ENCODE measurements around the gene S100A5.
A peak's percentile ranks its signal among the peaks of the same experiment; 100 is the strongest.

Gene S100A5

GRCh38 chr1:153509729-153510354 lies 30.9 kb downstream of the S100A5 start:
- H3K27ac ChIP-seq, result no peak overlapping the region
- TF ChIP-seq, protein P1, sequence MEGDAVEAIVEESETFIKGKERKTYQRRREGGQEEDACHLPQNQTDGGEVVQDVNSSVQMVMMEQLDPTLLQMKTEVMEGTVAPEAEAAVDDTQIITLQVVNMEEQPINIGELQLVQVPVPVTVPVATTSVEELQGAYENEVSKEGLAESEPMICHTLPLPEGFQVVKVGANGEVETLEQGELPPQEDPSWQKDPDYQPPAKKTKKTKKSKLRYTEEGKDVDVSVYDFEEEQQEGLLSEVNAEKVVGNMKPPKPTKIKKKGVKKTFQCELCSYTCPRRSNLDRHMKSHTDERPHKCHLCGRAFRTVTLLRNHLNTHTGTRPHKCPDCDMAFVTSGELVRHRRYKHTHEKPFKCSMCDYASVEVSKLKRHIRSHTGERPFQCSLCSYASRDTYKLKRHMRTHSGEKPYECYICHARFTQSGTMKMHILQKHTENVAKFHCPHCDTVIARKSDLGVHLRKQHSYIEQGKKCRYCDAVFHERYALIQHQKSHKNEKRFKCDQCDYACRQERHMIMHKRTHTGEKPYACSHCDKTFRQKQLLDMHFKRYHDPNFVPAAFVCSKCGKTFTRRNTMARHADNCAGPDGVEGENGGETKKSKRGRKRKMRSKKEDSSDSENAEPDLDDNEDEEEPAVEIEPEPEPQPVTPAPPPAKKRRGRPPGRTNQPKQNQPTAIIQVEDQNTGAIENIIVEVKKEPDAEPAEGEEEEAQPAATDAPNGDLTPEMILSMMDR (conservative IDR thresholded peaks at IDR 0.05), result peak; percentile 73

DNA sequence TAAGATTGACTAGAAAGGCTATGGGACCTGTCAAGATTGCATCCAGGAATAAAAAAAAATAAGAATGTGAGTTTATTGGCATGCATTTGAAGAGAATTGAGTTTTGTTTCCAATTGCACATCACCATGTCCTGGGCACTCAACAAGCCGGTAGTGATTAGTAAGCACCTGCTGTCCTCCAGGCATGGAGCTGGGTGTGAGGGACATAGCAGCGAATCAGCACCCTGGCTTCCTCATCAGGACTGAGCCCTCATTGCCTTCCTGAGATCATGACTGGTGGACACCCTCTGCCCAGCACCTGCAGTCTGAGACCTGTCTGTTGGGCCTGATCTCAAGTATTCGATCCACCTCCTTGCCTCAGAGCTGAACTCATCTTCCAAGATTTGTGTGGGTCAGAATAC lies 31.7 kb downstream of the S100A5 start:
- no peak overlapping the region for H3K27ac ChIP-seq
- TF ChIP-seq, protein P1 (conservative IDR thresholded peaks at IDR 0.05), result no peak

GRCh38 chr1:153507926-153508583 lies 32.7 kb downstream of the S100A5 start:
- H3K27ac ChIP-seq, result no peak overlapping the region
- TF ChIP-seq, protein P1 (conservative IDR thresholded peaks at IDR 0.05), result no peak

GRCh38 chr1:153506831-153507413 lies 33.8 kb downstream of the S100A5 start:
- no peak overlapping the region for H3K27ac ChIP-seq
- TF ChIP-seq, protein P1 (conservative IDR thresholded peaks at IDR 0.05), result no peak

DNA sequence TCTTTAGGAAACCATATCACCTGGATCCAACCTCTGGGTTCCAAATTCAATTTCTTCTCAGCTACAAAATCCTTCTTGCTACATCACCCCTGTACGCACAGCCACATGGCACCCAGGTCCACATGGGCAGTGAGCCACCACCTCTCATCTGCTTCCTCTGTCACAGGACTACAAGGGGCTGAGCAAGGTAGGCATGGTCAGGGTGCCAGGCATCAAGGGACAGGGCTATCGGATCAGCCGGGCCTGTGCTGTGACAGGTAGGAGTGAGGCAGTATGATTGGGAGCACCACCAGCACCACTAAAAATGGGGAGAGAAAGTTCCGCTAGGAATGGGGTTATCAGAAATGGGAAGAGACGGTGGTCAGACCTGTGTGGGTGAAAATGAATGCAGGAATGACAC lies 34.3 kb downstream of the S100A5 start:
- TF ChIP-seq, protein P1 (conservative IDR thresholded peaks at IDR 0.05), result no peak
- no peak overlapping the region for H3K27ac ChIP-seq

GRCh38 chr1:153505576-153505975 lies 35.2 kb downstream of the S100A5 start:
- TF ChIP-seq, protein P1 (conservative IDR thresholded peaks at IDR 0.05), result no peak
- H3K27ac ChIP-seq, result no peak overlapping the region

GRCh38 chr1:153503766-153504165 lies 37.0 kb downstream of the S100A5 start:
- TF ChIP-seq, protein P1 (conservative IDR thresholded peaks at IDR 0.05), result no peak
- H3K27ac ChIP-seq, result no peak overlapping the region
